ENCODE results near the gene FBRSL1.

DNA sequence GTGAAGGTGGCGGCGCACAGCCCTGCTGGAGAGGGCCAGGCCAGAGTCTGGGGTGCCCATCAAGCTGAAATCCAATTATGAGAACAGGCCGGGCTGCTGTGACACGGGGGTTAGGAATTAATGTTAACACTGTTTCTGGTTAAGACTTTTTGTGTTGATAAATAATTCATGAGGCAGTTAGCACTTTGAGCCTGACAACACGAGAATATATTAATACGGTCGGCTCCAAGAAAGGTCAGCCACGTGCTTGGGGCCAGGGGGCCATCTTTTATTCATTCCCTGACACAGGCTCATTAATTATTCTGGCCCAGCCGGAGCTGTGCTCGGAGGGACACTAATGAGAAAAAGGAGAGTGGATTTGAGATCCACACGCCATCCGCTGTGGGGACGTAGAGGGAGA, 45.1 kb downstream of the FBRSL1 start:
- TF ChIP-seq, protein P1, sequence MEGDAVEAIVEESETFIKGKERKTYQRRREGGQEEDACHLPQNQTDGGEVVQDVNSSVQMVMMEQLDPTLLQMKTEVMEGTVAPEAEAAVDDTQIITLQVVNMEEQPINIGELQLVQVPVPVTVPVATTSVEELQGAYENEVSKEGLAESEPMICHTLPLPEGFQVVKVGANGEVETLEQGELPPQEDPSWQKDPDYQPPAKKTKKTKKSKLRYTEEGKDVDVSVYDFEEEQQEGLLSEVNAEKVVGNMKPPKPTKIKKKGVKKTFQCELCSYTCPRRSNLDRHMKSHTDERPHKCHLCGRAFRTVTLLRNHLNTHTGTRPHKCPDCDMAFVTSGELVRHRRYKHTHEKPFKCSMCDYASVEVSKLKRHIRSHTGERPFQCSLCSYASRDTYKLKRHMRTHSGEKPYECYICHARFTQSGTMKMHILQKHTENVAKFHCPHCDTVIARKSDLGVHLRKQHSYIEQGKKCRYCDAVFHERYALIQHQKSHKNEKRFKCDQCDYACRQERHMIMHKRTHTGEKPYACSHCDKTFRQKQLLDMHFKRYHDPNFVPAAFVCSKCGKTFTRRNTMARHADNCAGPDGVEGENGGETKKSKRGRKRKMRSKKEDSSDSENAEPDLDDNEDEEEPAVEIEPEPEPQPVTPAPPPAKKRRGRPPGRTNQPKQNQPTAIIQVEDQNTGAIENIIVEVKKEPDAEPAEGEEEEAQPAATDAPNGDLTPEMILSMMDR (IDR thresholded peaks at IDR 0.05; ENCODE audit: extremely low read depth in 1 of 2, insufficient read depth in 1 of 2, low read depth in 1 of 2, low read length in 2 of 2): no peak
- TF ChIP-seq POLR2A (IDR thresholded peaks at IDR 0.05; ENCODE audit: low read depth, low read length) (no peak), POLR2AphosphoS5 (IDR thresholded peaks at IDR 0.05; ENCODE audit: insufficient read depth, low read depth, low read length) (no peak), EZH2 (IDR thresholded peaks at IDR 0.05; ENCODE audit: borderline replicate concordance, low read depth, low read length, severe bottlenecking) (no peak), FOS (IDR thresholded peaks at IDR 0.05; ENCODE audit: borderline replicate concordance, insufficient read depth, low read length) (no peak), MYC (IDR thresholded peaks at IDR 0.05; ENCODE audit: low read depth, low read length) (no peak), GATA2 (IDR thresholded peaks at IDR 0.05; ENCODE audit: insufficient read depth, insufficient read length, low read depth, low read length) (no peak), JUN (IDR thresholded peaks at IDR 0.05; ENCODE audit: borderline replicate concordance, insufficient read depth, insufficient read length, low read depth) (no peak)
- TF ChIP-seq, protein P2, sequence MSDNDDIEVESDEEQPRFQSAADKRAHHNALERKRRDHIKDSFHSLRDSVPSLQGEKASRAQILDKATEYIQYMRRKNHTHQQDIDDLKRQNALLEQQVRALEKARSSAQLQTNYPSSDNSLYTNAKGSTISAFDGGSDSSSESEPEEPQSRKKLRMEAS (IDR thresholded peaks at IDR 0.05; ENCODE audit: insufficient read depth, insufficient read length): no peak
